Thymus (tissue), 11 donors: ENCODE results near the gene CFAP77. TPM values are rescaled to one million over a fixed set of nuclear protein-coding genes. Genes with fewer than 3 reads are reported as not detected.

Source experiments
- DNase-seq, 9 donors: peaks; one replicate each; pipeline ENCODE4 v3.0.0-alpha.2; 2013; ENCODE audit warnings: low spot score in 9 of 9, low read depth in 6 of 9, missing footprints in 1 of 9
- H3K27ac ChIP-seq, 2 donors: one replicate each; pipeline ENCODE4 v1.5.1; 2013; ENCODE audit warnings: control low read depth in 1 of 2, low read depth in 1 of 2, low read length in 1 of 2, mild to moderate bottlenecking in 1 of 2, moderate library complexity in 1 of 2
- H3K27me3 ChIP-seq, 2 donors: one replicate each; pipeline ENCODE4 v1.5.1; 2013; ENCODE audit warnings: low read length in 1 of 2; ENCODE audit not compliant: control insufficient read depth in 2 of 2, insufficient read depth in 1 of 2
- H3K36me3 ChIP-seq, 2 donors: one replicate each; pipeline ENCODE4 v1.5.1; 2013; ENCODE audit warnings: low read length in 1 of 2, mild to moderate bottlenecking in 1 of 2, moderate library complexity in 1 of 2; ENCODE audit not compliant: control insufficient read depth in 2 of 2, insufficient read depth in 2 of 2
- H3K4me1 ChIP-seq, 2 donors: one replicate each; pipeline ENCODE4 v1.5.1; 2013; ENCODE audit warnings: low read length in 2 of 2; ENCODE audit not compliant: control insufficient read depth in 2 of 2, insufficient read depth in 2 of 2
- H3K4me3 ChIP-seq, 2 donors: one replicate each; pipeline ENCODE4 v1.5.1; 2013; ENCODE audit warnings: low read length in 2 of 2, control low read depth in 1 of 2, mild to moderate bottlenecking in 1 of 2
- H3K9me3 ChIP-seq, 2 donors: one replicate each; pipeline ENCODE4 v1.5.1; 2013; ENCODE audit warnings: low read length in 1 of 2, mild to moderate bottlenecking in 1 of 2; ENCODE audit not compliant: control insufficient read depth in 2 of 2, insufficient read depth in 1 of 2
- WGBS: extraction: QIAGEN DNeasy Blood & Tissue Kit; methylation state at CpG from one replicate; pipeline ENCODE4 v1.1.7; 2013; 5-methylcytosine and 5-hydroxymethylcytosine counted together
- polyA plus RNA-seq: library from polyadenylated mRNA; stranded (reverse); fragments of 200-250 nt; gene quantifications from one replicate; pipeline ENCODE4 v1.2.3, GENCODE V29; 2013
- total RNA-seq: library from RNA; stranded (reverse); fragments of 120-200 nt; gene quantifications from one replicate; pipeline ENCODE4 v1.2.4, GENCODE V29; 2013
- donor health status: healthy.

The CFAP77 gene
- total and polyA plus RNA-seq, 2 donors = 0.05 to 0.11 TPM

GRCh38 chr9:132591244-132591643 lies 181.2 kb downstream of the CFAP77 start:
- H3K4me3 ChIP-seq = no peak overlapping the region
- peaks cover 0 to 5% of the 10 kb centered on the region in 2 donors for H3K9me3 ChIP-seq
- H3K36me3 ChIP-seq = peaks cover 6 to 7% of the 10 kb centered on the region in 2 donors
- H3K27me3 ChIP-seq = peaks cover 58 to 71% of the 10 kb centered on the region in 2 donors
- H3K4me1 ChIP-seq = no peaks in the 10 kb centered on the region
- no peak overlapping the region for H3K27ac ChIP-seq
- WGBS = 28% methylated on average over 6 of the region's 6 CpGs
- DNase-seq = no peak

GRCh38 chr9:132591751-132592314 lies 181.8 kb downstream of the CFAP77 start:
- Histone ChIP-seq H3K9me3 (peaks cover 0 to 5% of the 10 kb centered on the region in 2 donors), H3K4me3 (no peak overlapping the region), H3K27me3 (peaks cover 53 to 65% of the 10 kb centered on the region in 2 donors), H3K27ac (no peak overlapping the region), H3K4me1 (no peaks in the 10 kb centered on the region), H3K36me3 (peaks cover 6 to 7% of the 10 kb centered on the region in 2 donors)
- WGBS = 63% methylated on average over 9 of the region's 9 CpGs
- DNase-seq = no peak

DNA sequence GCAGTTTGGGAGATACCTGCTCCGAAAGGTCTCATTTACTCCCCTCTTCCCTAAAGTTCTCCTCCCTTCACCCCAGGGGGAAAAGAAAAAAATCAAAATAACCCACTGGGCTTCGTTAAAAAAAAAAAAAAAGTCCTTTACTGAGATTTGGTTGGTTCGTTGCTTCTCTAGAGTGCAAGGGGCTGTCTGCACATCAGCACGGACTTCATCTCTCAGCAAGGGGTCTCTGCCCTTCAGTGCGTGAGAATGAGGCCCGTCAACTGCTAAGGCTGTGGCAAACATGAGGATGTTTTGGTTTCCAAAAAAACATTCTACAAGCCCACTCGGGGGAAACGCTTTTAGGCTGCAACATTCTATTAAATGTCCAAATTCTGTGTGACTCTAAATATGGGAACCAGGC lies 182.4 kb downstream of the CFAP77 start:
- H3K27me3 ChIP-seq = peaks cover 47 to 59% of the 10 kb centered on the region in 2 donors
- WGBS = 86% methylated on average over 8 of the region's 8 CpGs
- no peak overlapping the region for H3K4me3 ChIP-seq
- H3K27ac ChIP-seq = no peak overlapping the region
- no peak for DNase-seq
- peaks cover 6 to 7% of the 10 kb centered on the region in 2 donors for H3K36me3 ChIP-seq
- no peaks in the 10 kb centered on the region for H3K4me1 ChIP-seq
- H3K9me3 ChIP-seq = peaks cover 0 to 5% of the 10 kb centered on the region in 2 donors

- H3K27me3 ChIP-seq = peaks cover 29 to 39% of the 10 kb centered on the region in 2 donors
- no peak for DNase-seq
- WGBS = 97% methylated on average over 13 of the region's 13 CpGs
- H3K27ac ChIP-seq = no peak overlapping the region
- H3K36me3 ChIP-seq = peaks cover 6 to 7% of the 10 kb centered on the region in 2 donors
- H3K4me1 ChIP-seq = no peaks in the 10 kb centered on the region
- H3K9me3 ChIP-seq = peaks cover 0 to 5% of the 10 kb centered on the region in 2 donors
- no peak overlapping the region for H3K4me3 ChIP-seq
These were observed 184.4 kb downstream of the CFAP77 start for GRCh38 chr9:132594412-132594811.

DNA sequence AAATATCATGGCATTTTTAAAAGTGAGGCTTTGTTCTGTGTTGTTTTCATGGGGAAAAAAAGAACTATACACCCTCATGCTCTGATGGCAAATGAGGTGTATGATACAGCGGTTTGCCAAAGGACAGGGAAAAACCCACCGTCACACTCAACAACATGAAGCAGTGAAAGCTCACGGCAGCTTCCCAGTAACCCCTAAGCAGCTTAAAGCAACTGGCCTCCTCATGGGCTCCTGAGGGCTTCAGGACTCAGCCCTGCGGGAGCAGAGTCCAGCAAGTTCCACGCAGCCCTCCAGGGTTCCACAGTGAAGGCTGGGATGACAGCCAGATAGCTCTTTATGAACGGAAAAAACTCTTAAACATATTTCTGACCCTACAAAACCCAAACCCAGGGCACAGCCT lies 185.3 kb downstream of the CFAP77 start:
- peaks cover 6 to 11% of the 10 kb centered on the region in 2 donors for H3K36me3 ChIP-seq

DNA sequence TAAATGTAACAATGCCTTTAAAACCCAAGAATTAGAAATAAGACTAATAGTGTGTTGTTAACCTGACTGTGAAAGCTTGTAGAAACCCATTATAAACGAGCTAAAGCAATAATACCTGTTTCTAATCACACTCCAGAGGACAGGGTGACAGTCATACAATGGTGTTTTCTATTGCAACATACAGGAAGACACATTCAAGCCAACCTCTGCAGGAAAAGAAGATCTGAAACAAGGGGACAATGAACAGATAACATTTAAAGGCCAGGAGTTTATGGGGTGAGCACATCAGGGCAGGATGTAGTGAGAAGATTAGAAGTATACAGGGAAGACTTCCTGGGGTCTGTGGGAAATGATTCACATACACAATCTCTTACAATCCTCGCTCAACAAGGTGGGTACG lies 186.2 kb downstream of the CFAP77 start:
- DNase-seq = no peak
- H3K4me1 ChIP-seq = no peaks in the 10 kb centered on the region
- WGBS = 91% methylated on average over 3 of the region's 3 CpGs
- H3K27me3 ChIP-seq = peaks cover 12 to 21% of the 10 kb centered on the region in 2 donors
- no peaks in the 10 kb centered on the region for H3K9me3 ChIP-seq
- no peak overlapping the region for H3K4me3 ChIP-seq
- peaks cover 8 to 14% of the 10 kb centered on the region in 2 donors for H3K36me3 ChIP-seq
- no peak overlapping the region for H3K27ac ChIP-seq

More for the DNA sequence above, 185.3 kb downstream of the CFAP77 start:
- no peak for DNase-seq
- WGBS = 95% methylated on average over 6 of the region's 6 CpGs
- Histone ChIP-seq H3K9me3 (no peaks in the 10 kb centered on the region), H3K4me1 (no peaks in the 10 kb centered on the region), H3K27me3 (peaks cover 20 to 30% of the 10 kb centered on the region in 2 donors), H3K27ac (no peak overlapping the region), H3K4me3 (no peak overlapping the region)

GRCh38 chr9:132597073-132597775 lies 187.2 kb downstream of the CFAP77 start:
- Histone ChIP-seq H3K36me3 (peaks cover 10 to 19% of the 10 kb centered on the region in 2 donors), H3K9me3 (no peaks in the 10 kb centered on the region), H3K4me3 (no peak overlapping the region), H3K27ac (no peak overlapping the region), H3K27me3 (peaks cover 2 to 11% of the 10 kb centered on the region in 2 donors), H3K4me1 (no peaks in the 10 kb centered on the region)
- WGBS = 95% methylated on average over 16 of the region's 16 CpGs
- DNase-seq = no peak

DNA sequence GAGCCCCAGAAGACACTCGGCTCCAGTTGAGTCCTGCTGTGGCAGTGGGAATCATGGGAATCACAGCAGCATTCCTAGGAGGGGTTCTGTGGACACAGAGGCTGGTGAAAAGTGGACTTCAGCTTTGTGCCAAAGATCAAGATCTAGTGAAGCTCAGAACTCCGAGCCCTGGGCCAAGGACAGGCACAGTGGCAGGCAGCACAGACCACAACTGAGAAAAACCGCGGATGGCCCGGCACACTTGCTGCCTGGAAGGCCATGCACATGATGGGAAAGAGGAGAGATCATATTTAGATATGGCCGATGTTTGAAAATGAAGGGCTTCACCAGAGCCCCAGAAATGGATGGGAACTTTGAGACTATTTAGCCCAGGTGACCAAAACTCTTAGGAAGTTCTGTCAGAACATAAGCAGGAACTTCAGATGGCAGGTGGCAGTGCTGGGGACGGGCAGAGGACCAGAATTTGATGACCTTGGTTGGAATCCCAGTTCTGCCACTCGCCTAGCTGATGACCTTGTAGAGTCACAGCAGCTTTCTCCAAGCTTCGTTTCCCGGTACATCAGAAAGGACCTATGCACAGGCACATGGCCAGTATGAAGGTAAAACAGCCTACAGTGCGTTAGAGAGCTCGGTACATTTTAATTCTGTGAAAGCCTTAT lies 190.4 kb downstream of the CFAP77 start:
- WGBS = 94% methylated on average over 12 of the region's 12 CpGs
- DNase-seq = no peak

DNA sequence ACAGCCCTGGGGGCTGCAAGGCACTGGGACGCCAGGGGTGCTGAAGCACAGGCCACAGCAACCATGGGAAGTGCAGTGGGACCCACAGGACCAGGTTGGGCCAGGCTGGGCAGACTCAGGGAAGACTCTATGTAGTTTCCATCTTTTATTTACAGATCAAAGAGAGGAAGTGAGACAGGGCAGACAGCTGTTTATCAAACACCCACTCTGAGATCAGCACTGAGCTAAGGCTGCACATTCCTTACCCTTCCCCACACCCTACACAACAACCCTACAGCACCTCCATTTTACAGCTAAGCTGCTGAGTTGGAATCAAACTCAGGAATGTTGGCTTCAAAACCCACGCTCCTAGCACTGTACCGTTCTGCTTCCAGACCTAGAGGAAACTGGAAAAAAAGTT lies 192.2 kb downstream of the CFAP77 start:
- 79% methylated on average over 3 of the region's 3 CpGs for whole genome bisulfite sequencing
- H3K9me3 ChIP-seq = no peaks in the 10 kb centered on the region
- H3K27ac ChIP-seq = no peak overlapping the region
- DNase-seq = no peak
- no peak overlapping the region for H3K4me3 ChIP-seq
- H3K4me1 ChIP-seq = no peaks in the 10 kb centered on the region
- no peaks in the 10 kb centered on the region for H3K27me3 ChIP-seq
- H3K36me3 ChIP-seq = peaks cover 7 to 35% of the 10 kb centered on the region in 2 donors

More for the DNA sequence above, 190.4 kb downstream of the CFAP77 start:
- Histone ChIP-seq H3K27ac (no peak overlapping the region), H3K9me3 (no peaks in the 10 kb centered on the region), H3K36me3 (peaks cover 4 to 23% of the 10 kb centered on the region in 2 donors), H3K27me3 (no peaks in the 10 kb centered on the region), H3K4me3 (no peak overlapping the region), H3K4me1 (no peaks in the 10 kb centered on the region)
